ENCODE data around the gene CCDC54.

DNA sequence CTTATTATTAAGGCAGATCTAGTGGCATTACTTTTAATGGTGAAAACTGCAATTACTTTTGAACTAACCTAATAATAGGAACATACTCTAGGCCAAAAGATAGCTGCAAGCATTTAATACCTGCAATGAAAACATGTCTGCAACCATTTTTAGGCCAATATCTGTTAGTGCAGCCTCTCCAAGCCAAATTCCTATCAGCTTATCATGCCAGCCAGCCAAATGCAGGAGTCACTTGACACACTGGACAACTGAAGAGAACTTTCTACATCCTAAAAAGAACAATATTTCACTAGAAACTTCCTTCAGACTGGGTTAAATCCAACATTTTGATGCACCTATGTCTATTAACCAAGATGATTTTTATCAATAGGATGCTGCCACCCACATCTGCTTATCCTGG is 33.8 kb downstream of the CCDC54 start:
- TF ChIP-seq, protein P1, sequence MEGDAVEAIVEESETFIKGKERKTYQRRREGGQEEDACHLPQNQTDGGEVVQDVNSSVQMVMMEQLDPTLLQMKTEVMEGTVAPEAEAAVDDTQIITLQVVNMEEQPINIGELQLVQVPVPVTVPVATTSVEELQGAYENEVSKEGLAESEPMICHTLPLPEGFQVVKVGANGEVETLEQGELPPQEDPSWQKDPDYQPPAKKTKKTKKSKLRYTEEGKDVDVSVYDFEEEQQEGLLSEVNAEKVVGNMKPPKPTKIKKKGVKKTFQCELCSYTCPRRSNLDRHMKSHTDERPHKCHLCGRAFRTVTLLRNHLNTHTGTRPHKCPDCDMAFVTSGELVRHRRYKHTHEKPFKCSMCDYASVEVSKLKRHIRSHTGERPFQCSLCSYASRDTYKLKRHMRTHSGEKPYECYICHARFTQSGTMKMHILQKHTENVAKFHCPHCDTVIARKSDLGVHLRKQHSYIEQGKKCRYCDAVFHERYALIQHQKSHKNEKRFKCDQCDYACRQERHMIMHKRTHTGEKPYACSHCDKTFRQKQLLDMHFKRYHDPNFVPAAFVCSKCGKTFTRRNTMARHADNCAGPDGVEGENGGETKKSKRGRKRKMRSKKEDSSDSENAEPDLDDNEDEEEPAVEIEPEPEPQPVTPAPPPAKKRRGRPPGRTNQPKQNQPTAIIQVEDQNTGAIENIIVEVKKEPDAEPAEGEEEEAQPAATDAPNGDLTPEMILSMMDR (IDR thresholded peaks at IDR 0.05; ENCODE audit: borderline replicate concordance, extremely low read depth, low read length, poor library complexity, severe bottlenecking): no peak
- TF ChIP-seq EZH2 (IDR thresholded peaks at IDR 0.05; ENCODE audit: borderline replicate concordance, low read depth, low read length, severe bottlenecking): no peak

Measured in DND-41 (cell line).